Skeletal muscle tissue (tissue), 4 donors: ENCODE data around the gene LSR. TPM values are rescaled to one million over a fixed set of nuclear protein-coding genes. Genes with fewer than 3 reads are reported as not detected.

Experiments used
- H3K27ac ChIP-seq: one replicate; pipeline ENCODE4 v1.7.0; 2013; ENCODE audit warnings: mild to moderate bottlenecking, low read depth, low read length, inconsistent platforms
- H3K27me3 ChIP-seq, 3 donors: one replicate each; pipeline ENCODE4 v1.7.0; 2013; ENCODE audit warnings: low read length in 3 of 3; ENCODE audit not compliant: control insufficient read depth in 3 of 3, insufficient read depth in 3 of 3
- H3K36me3 ChIP-seq, 3 donors: one replicate each; pipeline ENCODE4 v1.7.0; 2013; ENCODE audit warnings: low read length in 3 of 3; ENCODE audit not compliant: control insufficient read depth in 3 of 3, insufficient read depth in 3 of 3
- H3K4me1 ChIP-seq, 3 donors: one replicate each; pipeline ENCODE4 v1.7.0; 2013; ENCODE audit warnings: low read length in 3 of 3, mild to moderate bottlenecking in 3 of 3; ENCODE audit not compliant: control insufficient read depth in 3 of 3, insufficient read depth in 3 of 3
- H3K4me3 ChIP-seq, 3 donors: one replicate each; pipeline ENCODE4 v1.7.0; 2013; ENCODE audit warnings: low read length in 3 of 3
- H3K9ac ChIP-seq, 3 donors: one replicate each; pipeline ENCODE4 v1.7.0; 2013; ENCODE audit warnings: low read length in 3 of 3, mild to moderate bottlenecking in 3 of 3, moderate library complexity in 2 of 3, low read depth in 1 of 3
- H3K9me3 ChIP-seq, 3 donors: one replicate each; pipeline ENCODE4 v1.7.0; 2013; ENCODE audit warnings: low read length in 3 of 3; ENCODE audit not compliant: control insufficient read depth in 3 of 3
- total RNA-seq: library from RNA; depleted of rRNA; stranded (reverse); fragments of >200 nt; gene quantifications from one replicate; pipeline ENCODE4 v1.2.3, GENCODE V29; 2014
- donor health status: Osteomylitis.

Gene LSR
- total RNA-seq, 1 donor from 2014 or later = 0.52 TPM

DNA sequence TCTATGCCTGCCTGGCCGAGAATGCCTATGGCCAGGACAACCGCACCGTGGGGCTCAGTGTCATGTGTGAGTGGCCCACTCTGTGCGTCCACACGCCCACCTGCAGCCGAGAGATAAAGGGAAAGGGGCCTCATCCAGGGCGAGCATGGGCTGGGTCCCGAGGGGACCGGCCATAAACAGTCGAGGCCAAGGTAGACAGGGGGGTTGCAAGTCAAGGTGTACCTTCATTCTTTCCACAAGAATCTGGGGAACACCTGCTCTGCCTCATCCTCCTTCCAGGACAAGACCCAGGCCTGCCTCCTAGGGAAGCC lies 51.5 kb downstream of the LSR start:
- Histone ChIP-seq H3K9ac (no peak overlapping the region), H3K27me3 (peaks cover 39 to 71% (median 48%) of the 10 kb centered on the region in 3 donors)

DNA sequence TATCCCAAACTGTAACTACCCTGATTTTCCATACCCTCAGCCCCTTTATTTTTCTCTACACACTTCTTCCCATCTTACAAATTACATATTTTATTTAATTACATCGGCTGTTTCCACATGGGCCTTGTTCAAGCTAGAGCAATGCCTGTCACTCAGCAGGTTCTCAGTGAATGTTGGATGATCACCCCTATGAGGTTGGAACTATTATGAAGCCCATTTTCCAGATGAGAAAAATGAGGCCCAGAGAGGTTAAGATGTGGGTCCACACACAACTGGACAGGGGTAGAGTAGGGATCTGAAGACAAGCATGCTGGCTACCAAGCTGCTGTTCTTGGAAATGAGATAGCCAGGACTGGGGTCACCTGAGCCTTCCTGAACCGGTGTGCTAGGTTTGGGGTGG lies 53.2 kb downstream of the LSR start:
- Histone ChIP-seq H3K27me3 (peaks cover 26 to 63% (median 41%) of the 10 kb centered on the region in 3 donors), H3K27ac (no peak overlapping the region), H3K36me3 (no peaks in the 10 kb centered on the region), H3K4me1 (no peaks in the 10 kb centered on the region), H3K9ac (no peak overlapping the region), H3K4me3 (no peak overlapping the region), H3K9me3 (no peaks in the 10 kb centered on the region)

More for the DNA sequence above, 51.5 kb downstream of the LSR start:
- no peaks in the 10 kb centered on the region for H3K4me1 ChIP-seq
- no peaks in the 10 kb centered on the region for H3K9me3 ChIP-seq
- no peak overlapping the region for H3K4me3 ChIP-seq
- H3K27ac ChIP-seq = no peak overlapping the region
- H3K36me3 ChIP-seq = no peaks in the 10 kb centered on the region

GRCh38 chr19:35302446-35302845 lies 53.6 kb downstream of the LSR start:
- Histone ChIP-seq H3K9me3 (no peaks in the 10 kb centered on the region), H3K4me3 (no peak overlapping the region), H3K9ac (no peak overlapping the region), H3K4me1 (no peaks in the 10 kb centered on the region), H3K27me3 (peaks cover 26 to 62% (median 37%) of the 10 kb centered on the region in 3 donors), H3K27ac (no peak overlapping the region), H3K36me3 (no peaks in the 10 kb centered on the region)

DNA sequence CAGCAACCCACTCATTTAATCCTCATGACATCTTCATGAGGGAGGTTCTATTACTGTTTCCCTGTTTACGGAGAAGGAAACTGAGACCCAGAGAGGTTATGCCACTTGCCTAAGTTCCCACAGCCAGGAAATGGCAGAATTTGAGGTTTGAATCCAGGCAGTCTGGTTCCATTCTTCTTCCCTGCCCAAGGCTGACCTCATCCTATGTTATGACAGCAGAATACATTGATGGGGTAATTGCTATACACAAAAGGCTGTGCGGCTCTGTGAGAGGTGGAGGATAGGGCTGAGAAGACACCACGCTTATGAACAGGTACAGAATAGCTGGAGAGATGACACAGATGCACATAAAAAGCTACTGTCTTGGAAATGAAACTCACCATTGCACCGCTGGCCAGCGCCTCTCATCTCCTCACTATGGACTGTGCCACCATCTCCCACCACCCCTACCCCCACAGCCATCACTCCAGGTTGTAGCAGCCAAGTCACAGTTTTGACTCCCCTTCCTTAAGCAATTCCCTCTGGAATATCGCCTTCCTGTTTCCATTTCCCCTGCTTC lies 54.6 kb downstream of the LSR start:
- Histone ChIP-seq H3K9me3 (no peaks in the 10 kb centered on the region), H3K27me3 (peaks cover 21 to 52% (median 30%) of the 10 kb centered on the region in 3 donors), H3K4me3 (no peak overlapping the region), H3K9ac (no peak overlapping the region), H3K36me3 (no peaks in the 10 kb centered on the region), H3K4me1 (no peaks in the 10 kb centered on the region), H3K27ac (no peak overlapping the region)

- Histone ChIP-seq H3K27me3 (peaks cover 21 to 46% (median 24%) of the 10 kb centered on the region in 3 donors), H3K9me3 (no peaks in the 10 kb centered on the region), H3K36me3 (no peaks in the 10 kb centered on the region), H3K4me1 (no peaks in the 10 kb centered on the region), H3K4me3 (no peak overlapping the region), H3K9ac (no peak overlapping the region), H3K27ac (no peak overlapping the region)
Observed at GRCh38 chr19:35304036-35304435, 55.2 kb downstream of the LSR start.

GRCh38 chr19:35305181-35305580 lies 56.4 kb downstream of the LSR start:
- Histone ChIP-seq H3K4me1 (no peaks in the 10 kb centered on the region), H3K27me3 (peaks cover 21 to 39% (median 23%) of the 10 kb centered on the region in 3 donors), H3K36me3 (no peaks in the 10 kb centered on the region), H3K27ac (no peak overlapping the region), H3K4me3 (no peak overlapping the region), H3K9me3 (no peaks in the 10 kb centered on the region), H3K9ac (no peak overlapping the region)

GRCh38 chr19:35306473-35307246 lies 57.9 kb downstream of the LSR start:
- Histone ChIP-seq H3K27me3 (peaks cover 14 to 26% (median 18%) of the 10 kb centered on the region in 3 donors), H3K4me3 (no peak overlapping the region), H3K4me1 (no peaks in the 10 kb centered on the region), H3K36me3 (no peaks in the 10 kb centered on the region), H3K9me3 (no peaks in the 10 kb centered on the region), H3K9ac (no peak overlapping the region), H3K27ac (no peak overlapping the region)

- Histone ChIP-seq H3K9me3 (no peaks in the 10 kb centered on the region), H3K9ac (no peak overlapping the region), H3K4me3 (no peak overlapping the region), H3K36me3 (no peaks in the 10 kb centered on the region), H3K4me1 (no peaks in the 10 kb centered on the region), H3K27ac (no peak overlapping the region), H3K27me3 (peaks cover 9 to 16% (median 14%) of the 10 kb centered on the region in 3 donors)
Observed at GRCh38 chr19:35307931-35308330, 59.1 kb downstream of the LSR start.

DNA sequence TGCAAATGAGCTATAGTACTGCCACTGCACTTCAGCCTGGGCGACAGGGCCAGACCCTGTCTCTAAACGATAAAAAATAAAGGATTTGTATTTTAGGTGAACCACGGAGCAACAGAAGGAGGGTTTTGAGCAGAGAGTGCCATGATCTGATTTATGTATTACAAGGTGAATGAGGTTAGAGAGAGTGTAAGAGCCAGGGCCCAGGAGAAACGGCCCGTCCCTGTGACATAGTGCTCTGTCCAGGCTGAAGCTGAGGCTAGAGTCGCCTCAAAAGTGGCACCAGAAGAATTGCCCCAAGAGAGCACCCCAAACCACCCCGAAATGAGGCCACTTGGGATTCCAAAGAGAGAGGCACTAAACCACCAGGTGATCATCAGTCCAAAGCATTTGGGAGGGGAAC lies 60.1 kb downstream of the LSR start:
- Histone ChIP-seq H3K27me3 (peaks cover 6 to 8% (median 7%) of the 10 kb centered on the region in 3 donors), H3K27ac (no peak overlapping the region), H3K9ac (no peak overlapping the region)

GRCh38 chr19:35309481-35310279 lies 60.9 kb downstream of the LSR start:
- H3K9ac ChIP-seq = no peak overlapping the region
- H3K27ac ChIP-seq = no peak overlapping the region
- H3K27me3 ChIP-seq = peaks cover 4 to 8% (median 8%) of the 10 kb centered on the region in 3 donors
- no peaks in the 10 kb centered on the region for H3K9me3 ChIP-seq
- no peaks in the 10 kb centered on the region for H3K4me1 ChIP-seq
- no peak overlapping the region for H3K4me3 ChIP-seq
- H3K36me3 ChIP-seq = no peaks in the 10 kb centered on the region

More for the DNA sequence above, 60.1 kb downstream of the LSR start:
- H3K4me3 ChIP-seq = no peak overlapping the region
- H3K36me3 ChIP-seq = no peaks in the 10 kb centered on the region
- no peaks in the 10 kb centered on the region for H3K4me1 ChIP-seq
- no peaks in the 10 kb centered on the region for H3K9me3 ChIP-seq
